ENCODE data around the gene NAXE.

Gene NAXE

DNA sequence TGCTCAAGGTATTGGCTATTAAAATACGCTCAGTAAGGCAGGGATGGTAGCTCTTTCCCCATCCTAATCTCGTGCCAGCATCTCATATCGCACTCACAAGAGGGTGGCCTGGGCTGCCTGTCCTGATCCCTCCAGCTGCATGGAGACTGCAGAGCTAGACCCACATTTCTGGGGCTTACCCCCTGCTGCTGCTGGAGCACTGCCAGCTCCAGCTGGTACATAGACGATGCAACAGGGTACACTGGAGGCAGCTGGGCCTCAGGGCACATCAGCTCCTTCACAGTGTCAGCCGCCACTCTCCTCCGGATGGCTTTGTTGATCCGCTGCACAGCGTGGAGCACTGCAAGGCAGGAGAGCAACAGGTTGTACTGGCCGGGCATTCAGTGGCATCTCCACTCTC is 35.2 kb upstream of the NAXE start:
- TF ChIP-seq EGR1 (IDR thresholded peaks at IDR 0.05) = no peak
- TF ChIP-seq, protein P1, sequence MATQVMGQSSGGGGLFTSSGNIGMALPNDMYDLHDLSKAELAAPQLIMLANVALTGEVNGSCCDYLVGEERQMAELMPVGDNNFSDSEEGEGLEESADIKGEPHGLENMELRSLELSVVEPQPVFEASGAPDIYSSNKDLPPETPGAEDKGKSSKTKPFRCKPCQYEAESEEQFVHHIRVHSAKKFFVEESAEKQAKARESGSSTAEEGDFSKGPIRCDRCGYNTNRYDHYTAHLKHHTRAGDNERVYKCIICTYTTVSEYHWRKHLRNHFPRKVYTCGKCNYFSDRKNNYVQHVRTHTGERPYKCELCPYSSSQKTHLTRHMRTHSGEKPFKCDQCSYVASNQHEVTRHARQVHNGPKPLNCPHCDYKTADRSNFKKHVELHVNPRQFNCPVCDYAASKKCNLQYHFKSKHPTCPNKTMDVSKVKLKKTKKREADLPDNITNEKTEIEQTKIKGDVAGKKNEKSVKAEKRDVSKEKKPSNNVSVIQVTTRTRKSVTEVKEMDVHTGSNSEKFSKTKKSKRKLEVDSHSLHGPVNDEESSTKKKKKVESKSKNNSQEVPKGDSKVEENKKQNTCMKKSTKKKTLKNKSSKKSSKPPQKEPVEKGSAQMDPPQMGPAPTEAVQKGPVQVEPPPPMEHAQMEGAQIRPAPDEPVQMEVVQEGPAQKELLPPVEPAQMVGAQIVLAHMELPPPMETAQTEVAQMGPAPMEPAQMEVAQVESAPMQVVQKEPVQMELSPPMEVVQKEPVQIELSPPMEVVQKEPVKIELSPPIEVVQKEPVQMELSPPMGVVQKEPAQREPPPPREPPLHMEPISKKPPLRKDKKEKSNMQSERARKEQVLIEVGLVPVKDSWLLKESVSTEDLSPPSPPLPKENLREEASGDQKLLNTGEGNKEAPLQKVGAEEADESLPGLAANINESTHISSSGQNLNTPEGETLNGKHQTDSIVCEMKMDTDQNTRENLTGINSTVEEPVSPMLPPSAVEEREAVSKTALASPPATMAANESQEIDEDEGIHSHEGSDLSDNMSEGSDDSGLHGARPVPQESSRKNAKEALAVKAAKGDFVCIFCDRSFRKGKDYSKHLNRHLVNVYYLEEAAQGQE (IDR thresholded peaks at IDR 0.05; ENCODE audit: low read depth) = no peak
- TF ChIP-seq TCF12 (IDR thresholded peaks at IDR 0.05; ENCODE audit: low read depth) = no peak
- TF ChIP-seq, protein P2, sequence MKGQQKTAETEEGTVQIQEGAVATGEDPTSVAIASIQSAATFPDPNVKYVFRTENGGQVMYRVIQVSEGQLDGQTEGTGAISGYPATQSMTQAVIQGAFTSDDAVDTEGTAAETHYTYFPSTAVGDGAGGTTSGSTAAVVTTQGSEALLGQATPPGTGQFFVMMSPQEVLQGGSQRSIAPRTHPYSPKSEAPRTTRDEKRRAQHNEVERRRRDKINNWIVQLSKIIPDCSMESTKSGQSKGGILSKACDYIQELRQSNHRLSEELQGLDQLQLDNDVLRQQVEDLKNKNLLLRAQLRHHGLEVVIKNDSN (IDR thresholded peaks at IDR 0.05) = no peak
- no peak for TF ChIP-seq NFIC (IDR thresholded peaks at IDR 0.05)
- no peak for TF ChIP-seq RAD21 (IDR thresholded peaks at IDR 0.05; ENCODE audit: low read depth)
- TF ChIP-seq CREB1 (IDR thresholded peaks at IDR 0.05; ENCODE audit: low read depth) = no peak
- TF ChIP-seq EP300 (IDR thresholded peaks at IDR 0.05; ENCODE audit: borderline replicate concordance) = no peak
- no peak for TF ChIP-seq FOXM1 (IDR thresholded peaks at IDR 0.05; ENCODE audit: borderline replicate concordance, low read depth)

DNA sequence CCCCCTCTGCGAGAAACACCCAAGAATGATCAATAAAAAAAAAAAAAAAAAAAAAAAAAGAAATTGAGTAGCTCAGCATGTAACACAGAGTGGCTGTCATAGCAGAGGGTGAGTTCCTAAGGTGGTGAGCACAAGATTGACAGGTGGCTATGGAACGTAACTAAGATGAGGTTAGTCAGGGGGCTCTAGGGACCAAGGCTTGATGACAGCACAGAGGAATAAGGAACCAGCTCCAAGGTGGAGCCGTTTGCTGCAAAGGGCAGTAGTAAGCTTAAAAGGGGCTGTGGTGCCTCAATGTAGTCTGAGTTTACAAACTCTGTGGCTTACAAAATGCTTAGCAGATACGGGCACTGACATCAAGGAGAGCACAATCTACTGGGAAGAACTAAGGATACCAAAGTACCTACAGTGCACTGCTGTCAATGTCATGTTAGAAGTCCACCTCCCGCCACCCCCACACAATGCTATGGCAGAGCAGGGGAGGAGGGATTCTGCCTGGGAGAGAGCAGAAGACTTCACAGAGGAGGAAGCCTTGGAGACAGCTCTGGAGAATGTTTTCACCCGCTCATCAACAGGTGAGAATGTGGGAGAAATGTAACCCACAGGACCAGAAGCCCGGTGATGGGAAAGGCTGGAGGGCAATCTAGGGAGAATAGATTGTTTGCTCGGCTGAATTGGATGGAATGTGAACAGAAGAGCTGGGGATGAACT is 32.3 kb upstream of the NAXE start:
- TF ChIP-seq TCF12 (IDR thresholded peaks at IDR 0.05; ENCODE audit: low read depth) = no peak

DNA sequence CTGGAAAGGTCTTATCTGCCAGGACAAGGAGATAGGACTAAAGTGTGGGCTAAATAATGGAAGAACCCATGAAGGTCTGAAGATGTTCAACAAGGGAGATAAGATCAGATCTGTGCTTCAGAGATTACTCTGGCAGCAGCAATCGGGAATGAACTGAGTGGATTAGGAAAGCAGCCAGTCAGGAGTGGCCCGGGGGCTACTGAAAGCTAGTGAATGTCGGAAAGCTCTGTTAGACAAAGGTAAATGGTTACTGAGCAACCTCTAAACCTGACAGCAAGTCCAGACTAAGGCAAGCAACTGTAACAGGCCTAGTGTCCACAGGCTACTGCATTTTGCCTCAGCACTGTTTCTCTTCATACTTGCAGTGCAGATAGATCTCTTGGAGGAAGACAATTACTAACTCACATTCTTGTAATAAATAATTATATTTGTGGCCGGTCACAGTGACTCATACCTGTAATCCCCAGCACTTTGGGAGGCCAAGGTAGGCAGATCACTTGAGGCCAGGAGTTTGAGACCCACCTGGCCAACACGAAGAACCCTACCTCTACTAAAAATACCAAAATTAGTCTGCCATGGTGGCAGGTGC is 31.7 kb upstream of the NAXE start:
- TF ChIP-seq EGR1 (IDR thresholded peaks at IDR 0.05) (no peak), TCF12 (IDR thresholded peaks at IDR 0.05; ENCODE audit: low read depth) (no peak)
- TF ChIP-seq, protein P1 (IDR thresholded peaks at IDR 0.05; ENCODE audit: low read depth) = no peak

DNA sequence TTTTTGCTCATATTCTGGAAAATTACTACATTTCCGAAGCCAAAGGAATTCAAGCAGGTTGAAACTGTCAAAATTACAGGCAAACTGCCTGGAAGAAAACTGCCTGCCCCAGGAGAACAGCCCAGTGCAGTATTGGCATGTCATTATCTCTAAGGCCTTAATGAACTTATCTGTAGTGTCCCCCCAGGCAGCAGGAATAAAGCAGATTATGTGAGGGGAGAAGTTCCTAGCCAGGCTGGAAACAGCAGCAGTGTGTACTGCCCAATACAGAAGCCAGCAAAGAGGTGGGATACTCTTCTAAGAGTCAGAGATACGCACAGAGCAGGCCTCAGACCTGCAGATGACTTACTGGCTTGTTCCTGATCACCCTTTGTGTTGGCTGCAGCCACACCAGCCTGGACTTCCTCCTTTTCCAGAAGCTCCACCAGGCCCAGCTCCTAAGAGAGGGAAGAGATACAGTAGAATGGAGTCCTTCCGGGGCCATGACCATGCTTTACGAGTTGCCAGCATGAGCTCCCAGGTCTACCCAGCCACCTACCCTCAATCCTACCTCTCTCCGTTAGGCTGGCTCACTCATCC is 30.9 kb upstream of the NAXE start:
- TF ChIP-seq TEAD4 (IDR thresholded peaks at IDR 0.05) (no peak), EP300 (IDR thresholded peaks at IDR 0.05; ENCODE audit: borderline replicate concordance) (no peak), TAF1 (IDR thresholded peaks at IDR 0.05; ENCODE audit: low read depth) (no peak), CEBPB (IDR thresholded peaks at IDR 0.05) (no peak), YY1 (IDR thresholded peaks at IDR 0.05; ENCODE audit: low read depth) (no peak)
- TF ChIP-seq, protein P2 (IDR thresholded peaks at IDR 0.05) = no peak

DNA sequence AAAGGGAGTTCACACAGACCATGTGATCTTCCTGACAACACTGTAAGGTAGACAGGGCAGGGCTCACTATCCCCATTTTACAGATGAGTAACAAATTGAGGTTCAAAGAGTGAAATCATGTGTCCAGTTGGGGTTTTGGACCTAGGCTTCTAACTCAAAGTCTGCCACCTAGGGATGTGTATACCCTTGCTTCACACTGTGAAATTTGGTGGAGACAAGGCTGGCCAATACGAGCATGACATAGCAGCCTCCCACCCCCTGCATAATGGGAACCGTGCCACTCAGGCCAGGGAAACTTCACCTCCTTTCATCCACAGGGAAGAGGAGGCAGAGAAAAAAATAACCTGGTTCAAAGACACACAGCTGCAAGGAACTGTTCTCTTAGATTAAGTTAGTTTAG is 26.1 kb upstream of the NAXE start:
- TF ChIP-seq EGR1 (IDR thresholded peaks at IDR 0.05) = no peak
- TF ChIP-seq TCF12 (IDR thresholded peaks at IDR 0.05; ENCODE audit: low read depth) = no peak
- no peak for TF ChIP-seq CEBPB (IDR thresholded peaks at IDR 0.05)
- TF ChIP-seq, protein P1 (IDR thresholded peaks at IDR 0.05; ENCODE audit: low read depth) = no peak
- no peak for TF ChIP-seq NFIC (IDR thresholded peaks at IDR 0.05)
- no peak for TF ChIP-seq EP300 (IDR thresholded peaks at IDR 0.05; ENCODE audit: borderline replicate concordance)
- no peak for TF ChIP-seq YY1 (IDR thresholded peaks at IDR 0.05; ENCODE audit: low read depth)
- TF ChIP-seq, protein P2 (IDR thresholded peaks at IDR 0.05) = no peak
- no peak for TF ChIP-seq ZBTB7A (IDR thresholded peaks at IDR 0.05; ENCODE audit: low read depth)
- TF ChIP-seq FOXM1 (IDR thresholded peaks at IDR 0.05; ENCODE audit: borderline replicate concordance, low read depth) = no peak
- TF ChIP-seq TEAD4 (IDR thresholded peaks at IDR 0.05) = no peak
- TF ChIP-seq, protein P3, sequence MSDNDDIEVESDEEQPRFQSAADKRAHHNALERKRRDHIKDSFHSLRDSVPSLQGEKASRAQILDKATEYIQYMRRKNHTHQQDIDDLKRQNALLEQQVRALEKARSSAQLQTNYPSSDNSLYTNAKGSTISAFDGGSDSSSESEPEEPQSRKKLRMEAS (IDR thresholded peaks at IDR 0.05) = no peak
- no peak for TF ChIP-seq CREB1 (IDR thresholded peaks at IDR 0.05; ENCODE audit: low read depth)
- no peak for TF ChIP-seq RAD21 (IDR thresholded peaks at IDR 0.05; ENCODE audit: low read depth)
- no peak for TF ChIP-seq TAF1 (IDR thresholded peaks at IDR 0.05; ENCODE audit: low read depth)
